ENCODE data around the gene ORMDL3.
"Not testable (repeated sequence)": the region's sequence is repeated elsewhere in the genome, so short reads cannot be mapped to it uniquely, and the experiment has no call there.

The ORMDL3 gene

GRCh38 chr17:39913989-39914388 lies 13.4 kb downstream of the ORMDL3 start:
- Histone ChIP-seq H3K27me3 (ENCODE audit: control insufficient read depth, insufficient read depth, low read length) (no peaks in the 10 kb centered on the region), H3K4me1 (no peaks in the 10 kb centered on the region), H3K36me3 (ENCODE audit: control insufficient read depth, insufficient read depth, low read length) (no peaks in the 10 kb centered on the region), H3K4me3 (ENCODE audit: low read depth, low read length) (no peak overlapping the region), H3K27ac (no peak overlapping the region), H3K79me2 (no peaks in the 10 kb centered on the region), H3K9ac (no peak overlapping the region), H3K4me2 (ENCODE audit: low read length) (no peak overlapping the region), H2AFZ (no peak overlapping the region), H3K9me3 (ENCODE audit: control insufficient read depth, low read length) (no peaks in the 10 kb centered on the region)
- no peak for TF ChIP-seq CTCF (IDR thresholded peaks at IDR 0.05)

DNA sequence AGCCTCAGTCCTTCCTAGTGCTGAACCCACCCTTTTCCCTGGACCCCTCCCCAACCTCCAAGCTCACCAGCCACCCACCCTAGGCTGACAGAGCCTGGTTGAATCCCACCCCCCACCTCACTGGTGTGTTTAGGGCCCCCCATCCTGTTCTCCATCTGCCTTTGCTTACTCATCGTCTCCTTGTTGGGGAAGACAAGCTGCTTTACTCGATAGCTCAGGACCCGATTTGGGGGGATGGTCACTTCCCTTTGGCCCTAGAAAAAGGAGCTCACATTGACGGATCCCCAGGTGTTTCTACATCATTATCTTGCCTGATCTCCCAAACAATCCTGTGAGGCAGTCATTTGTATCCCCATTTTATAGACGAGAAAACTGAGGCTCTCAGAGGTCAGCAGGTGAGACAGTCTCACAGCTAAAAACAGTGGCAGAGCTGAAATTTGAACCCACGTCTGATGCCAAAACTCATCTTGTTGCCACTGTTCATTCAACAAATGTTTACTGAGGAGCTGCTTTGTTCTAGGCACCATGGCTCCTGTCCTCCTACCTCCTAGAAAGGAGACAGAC lies 18.5 kb downstream of the ORMDL3 start:
- no peaks in the 10 kb centered on the region for H3K9me3 ChIP-seq (ENCODE audit: control insufficient read depth, low read length)
- H3K36me3 ChIP-seq (ENCODE audit: control insufficient read depth, insufficient read depth, low read length) = no peaks in the 10 kb centered on the region
- H3K79me2 ChIP-seq = no peaks in the 10 kb centered on the region
- H2AFZ ChIP-seq = no peak overlapping the region
- no peak overlapping the region for H3K9ac ChIP-seq
- H3K4me2 ChIP-seq (ENCODE audit: low read length) = no peak overlapping the region
- no peak for TF ChIP-seq CTCF (IDR thresholded peaks at IDR 0.05)
- no peaks in the 10 kb centered on the region for H3K4me1 ChIP-seq
- no peak overlapping the region for H3K4me3 ChIP-seq (ENCODE audit: low read depth, low read length)
- no peak overlapping the region for H3K27ac ChIP-seq
- H3K27me3 ChIP-seq (ENCODE audit: control insufficient read depth, insufficient read depth, low read length) = no peaks in the 10 kb centered on the region

- Histone ChIP-seq H3K4me3 (ENCODE audit: low read depth, low read length) (no peak overlapping the region), H3K27me3 (ENCODE audit: control insufficient read depth, insufficient read depth, low read length) (no peaks in the 10 kb centered on the region), H3K9ac (no peak overlapping the region), H3K9me3 (ENCODE audit: control insufficient read depth, low read length) (no peaks in the 10 kb centered on the region), H2AFZ (no peak overlapping the region), H3K36me3 (ENCODE audit: control insufficient read depth, insufficient read depth, low read length) (no peaks in the 10 kb centered on the region), H3K4me2 (ENCODE audit: low read length) (no peak overlapping the region), H3K4me1 (no peaks in the 10 kb centered on the region), H3K79me2 (no peaks in the 10 kb centered on the region), H3K27ac (no peak overlapping the region)
- TF ChIP-seq CTCF (IDR thresholded peaks at IDR 0.05) = no peak
These were observed 22.5 kb downstream of the ORMDL3 start for GRCh38 chr17:39904990-39905288.

DNA sequence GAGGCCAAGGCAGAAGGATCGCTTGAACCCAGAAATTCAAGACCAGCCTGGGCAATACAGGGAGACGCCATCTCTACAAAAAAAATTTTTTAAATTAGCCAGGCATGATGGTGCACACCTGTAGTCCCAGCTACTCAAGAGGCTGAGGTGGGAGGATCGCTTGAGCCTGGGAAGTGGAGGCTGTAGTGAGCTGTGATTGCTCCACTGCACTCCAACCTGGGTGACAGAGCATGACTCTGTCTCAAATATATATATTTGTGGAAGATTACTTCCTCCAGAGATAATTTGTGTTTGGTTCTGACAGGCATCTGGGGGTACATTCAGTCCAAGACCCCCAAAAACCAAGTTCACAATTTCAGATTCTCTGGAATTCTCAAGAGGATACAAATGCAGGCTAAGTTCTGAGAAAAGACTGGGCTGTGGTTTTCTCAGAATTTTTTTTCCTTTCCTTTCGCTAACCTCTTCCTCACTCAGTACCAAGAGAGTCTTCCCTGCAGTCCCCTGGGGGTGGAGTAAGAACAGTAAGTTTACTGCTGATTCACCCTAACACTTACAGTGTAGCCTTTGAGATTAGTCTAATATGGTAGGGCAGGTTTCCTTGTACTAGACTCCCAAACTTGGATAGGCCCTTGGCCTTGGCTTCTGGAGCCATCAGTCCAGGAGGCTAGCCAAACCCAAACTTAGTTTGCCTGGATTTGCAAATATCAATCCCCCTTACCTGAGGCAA lies 24.1 kb downstream of the ORMDL3 start:
- no peak overlapping the region for H3K27ac ChIP-seq
- no peak overlapping the region for H3K4me3 ChIP-seq (ENCODE audit: low read depth, low read length)
- H3K79me2 ChIP-seq = no peaks in the 10 kb centered on the region
- H3K4me2 ChIP-seq (ENCODE audit: low read length) = no peak overlapping the region
- H3K9ac ChIP-seq = no peak overlapping the region
- H2AFZ ChIP-seq = no peak overlapping the region
- no peaks in the 10 kb centered on the region for H3K27me3 ChIP-seq (ENCODE audit: control insufficient read depth, insufficient read depth, low read length)
- H3K4me1 ChIP-seq = no peaks in the 10 kb centered on the region
- no peaks in the 10 kb centered on the region for H3K9me3 ChIP-seq (ENCODE audit: control insufficient read depth, low read length)
- no peak for TF ChIP-seq CTCF (IDR thresholded peaks at IDR 0.05)
- no peaks in the 10 kb centered on the region for H3K36me3 ChIP-seq (ENCODE audit: control insufficient read depth, insufficient read depth, low read length)

DNA sequence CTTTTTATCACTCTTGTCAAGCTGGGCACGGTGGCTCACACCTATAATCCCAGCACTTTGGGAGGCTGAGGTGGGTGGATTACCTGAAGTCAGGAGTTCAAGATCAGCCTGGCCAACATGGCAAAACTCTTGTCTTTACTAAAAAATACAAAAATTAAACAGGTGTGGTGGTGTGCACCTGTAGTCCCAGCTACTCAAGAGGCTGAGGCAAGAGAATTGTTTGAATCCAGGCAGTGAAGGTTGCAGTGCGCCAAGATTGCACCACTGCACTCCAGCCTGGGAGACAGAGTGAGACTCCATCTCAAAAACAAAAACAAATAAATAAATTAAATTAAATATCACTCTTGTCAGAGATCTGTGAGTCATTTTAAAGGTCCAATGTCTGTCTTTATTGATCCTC lies 25.4 kb downstream of the ORMDL3 start:
- H3K9me3 ChIP-seq (ENCODE audit: control insufficient read depth, low read length); H3K79me2 ChIP-seq; H3K4me1 ChIP-seq; H3K36me3 ChIP-seq (ENCODE audit: control insufficient read depth, insufficient read depth, low read length); H3K4me2 ChIP-seq (ENCODE audit: low read length); H3K27me3 ChIP-seq (ENCODE audit: control insufficient read depth, insufficient read depth, low read length); H3K9ac ChIP-seq; H3K4me3 ChIP-seq (ENCODE audit: low read depth, low read length); H2AFZ ChIP-seq; H3K27ac ChIP-seq: not testable (repeated sequence)
